D341Med (cell line): ENCODE results near the gene KIF18B.
A peak's percentile ranks its signal among the peaks of the same experiment; 100 is the strongest.

ENCODE experiments used
- DNase-seq: peaks from one replicate; pipeline ENCODE4 v3.0.0; 2012; ENCODE audit warnings: low spot score

The KIF18B gene

DNA sequence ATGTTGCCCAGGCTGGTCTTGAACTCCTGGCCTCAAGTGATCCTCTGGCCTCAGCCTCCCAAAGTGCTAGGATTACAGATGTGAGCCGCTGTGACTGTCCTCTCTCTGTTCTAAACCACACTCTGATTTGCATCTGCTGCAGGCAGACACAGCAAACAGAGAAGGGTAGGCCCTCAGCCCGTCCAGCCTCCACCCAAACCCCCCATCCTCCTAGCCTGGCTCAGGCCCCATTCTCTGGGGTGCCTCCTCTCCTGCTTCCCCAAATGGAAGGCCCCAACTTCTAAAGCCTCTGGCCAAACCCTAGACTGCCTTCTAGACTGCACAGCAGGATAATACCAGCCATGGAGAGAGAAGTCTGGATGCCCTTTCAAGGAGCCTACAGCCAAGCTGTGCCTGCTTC is 28.2 kb downstream of the KIF18B start:
- DNase-seq: peak; percentile 32

DNA sequence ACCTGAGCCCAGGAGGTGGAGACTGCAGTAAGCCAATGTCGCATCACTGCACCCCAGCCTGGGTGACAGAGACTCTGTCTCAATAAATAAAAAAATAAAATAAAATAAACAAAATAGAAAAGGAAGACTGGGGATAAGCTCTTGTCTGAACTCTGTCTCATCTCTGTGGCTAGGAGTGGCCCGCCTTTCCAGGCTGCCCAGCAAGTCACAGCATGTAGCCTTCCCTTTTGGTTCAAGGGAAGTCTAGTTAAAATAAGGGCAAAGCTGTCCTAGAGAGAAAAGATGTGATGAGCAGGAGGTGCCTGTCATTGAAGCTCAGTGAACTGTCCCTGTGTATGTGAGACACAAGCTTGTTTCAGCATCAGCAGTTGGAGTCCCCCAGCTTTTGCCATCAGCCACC is 29.6 kb downstream of the KIF18B start:
- no peak for DNase-seq

DNA sequence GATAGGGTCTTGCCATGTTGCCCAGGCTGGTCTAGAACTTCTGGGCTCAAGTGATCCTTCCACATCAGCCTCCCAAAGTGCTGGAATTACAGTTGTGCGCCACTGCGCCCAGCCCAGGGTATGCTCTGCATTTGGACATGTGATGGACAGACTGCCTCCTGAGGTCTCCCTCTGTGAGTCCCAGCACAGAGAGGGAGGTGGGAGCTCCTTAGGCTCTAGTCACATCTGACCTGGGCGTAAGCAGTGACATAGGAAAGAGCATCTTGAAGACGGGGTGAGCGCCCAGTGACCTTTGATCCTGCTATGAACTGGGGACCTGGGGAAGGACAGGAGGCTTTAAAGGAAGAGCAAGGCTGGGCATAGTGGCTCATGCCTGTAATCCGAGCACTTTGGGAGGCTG is 30.1 kb downstream of the KIF18B start:
- DNase-seq: no peak

DNA sequence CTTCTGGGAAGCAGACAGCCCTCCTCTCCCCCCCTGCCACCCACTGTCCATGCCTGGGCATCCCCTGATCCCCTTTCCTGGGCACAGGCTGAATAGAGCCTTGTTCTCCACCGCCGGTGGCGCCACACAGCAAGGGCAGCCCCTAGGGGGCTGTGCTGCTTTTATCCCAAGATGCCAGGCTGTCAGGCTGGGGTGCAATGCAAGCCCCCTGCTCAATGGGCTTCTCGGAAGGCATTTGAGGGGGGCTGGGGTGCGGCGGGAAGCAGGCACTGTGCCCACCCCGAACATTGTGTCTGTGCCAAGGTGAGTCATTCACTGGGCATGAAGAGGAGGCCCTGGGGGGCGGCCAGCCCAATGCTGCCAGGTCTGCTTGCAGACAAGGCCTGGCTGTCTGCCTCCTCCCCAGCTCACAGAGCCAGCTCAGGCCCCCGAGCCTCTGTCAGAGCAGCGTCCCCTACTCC is 30.8 kb downstream of the KIF18B start:
- DNase-seq: peak; percentile 50

DNA sequence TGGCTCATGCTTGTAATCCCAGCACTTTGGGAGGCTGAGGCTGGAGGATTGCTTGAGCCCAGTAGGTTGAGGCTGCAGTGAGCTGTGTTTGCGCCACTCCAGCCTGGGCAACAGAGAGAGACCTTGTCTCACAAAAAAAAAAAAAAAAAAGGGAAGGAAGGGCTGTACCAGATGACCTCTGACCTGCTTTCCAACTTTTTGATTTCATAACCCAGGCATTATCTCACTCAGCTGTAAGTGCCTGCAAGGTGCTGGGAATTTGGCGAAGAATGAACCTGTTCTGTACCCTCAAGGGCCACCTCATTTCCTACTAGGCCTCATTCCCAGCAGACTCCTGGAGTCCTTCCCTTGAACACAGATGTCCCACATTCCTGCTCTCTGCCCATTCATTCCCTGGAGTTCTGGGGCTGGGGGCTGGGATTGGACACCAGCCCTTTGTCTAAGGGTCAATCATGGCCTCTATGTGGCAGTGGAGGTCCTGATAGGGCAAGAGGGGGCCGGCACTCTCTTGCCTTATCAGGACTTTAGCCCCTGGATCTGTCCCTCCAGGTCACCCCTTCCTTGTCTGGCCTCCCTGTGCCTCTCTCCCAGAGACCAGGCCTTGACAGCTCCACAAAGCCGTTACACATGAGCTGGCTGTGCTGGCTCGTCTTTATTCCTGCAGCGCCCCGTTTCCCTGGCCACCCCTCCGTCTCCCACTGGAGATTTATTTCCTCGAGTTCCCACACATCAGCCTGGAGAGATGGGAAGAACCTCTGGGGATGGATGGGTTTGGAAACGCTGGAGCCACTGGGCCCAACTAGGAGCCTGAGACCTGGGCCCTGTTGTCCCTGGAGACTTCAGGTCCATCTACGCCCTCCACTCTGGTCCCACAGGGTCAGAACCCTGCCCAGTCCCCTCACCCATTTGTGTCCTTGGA is 31.5 kb downstream of the KIF18B start:
- DNase-seq: no peak

DNA sequence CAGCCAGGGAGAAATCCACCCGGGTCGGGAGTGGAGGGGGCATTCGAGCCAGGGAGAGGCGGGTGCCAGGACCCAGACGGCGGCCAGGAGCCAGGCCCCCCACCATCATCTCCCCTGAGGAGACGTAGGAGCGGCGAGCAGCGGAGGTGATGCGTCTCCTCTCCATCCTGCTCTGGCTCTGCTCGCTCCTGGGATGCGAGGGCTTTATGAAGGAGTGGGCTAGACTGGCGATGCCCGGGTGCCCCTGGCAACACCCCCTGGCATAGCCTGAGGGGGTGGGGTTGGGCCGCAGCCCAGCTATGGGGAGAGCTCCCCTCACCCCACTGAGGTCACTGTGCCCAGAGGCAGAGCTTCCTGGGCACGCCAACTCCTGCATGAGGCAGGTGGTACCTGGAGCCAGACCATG is 32.2 kb downstream of the KIF18B start, which contains the start of gene GFAP:
GFAP (minus strand) TSS at position 180 of the 406 bp plus-strand sequence; CDS start at position 166, 14 bp downstream.
- DNase-seq: peak; percentile 37

DNA sequence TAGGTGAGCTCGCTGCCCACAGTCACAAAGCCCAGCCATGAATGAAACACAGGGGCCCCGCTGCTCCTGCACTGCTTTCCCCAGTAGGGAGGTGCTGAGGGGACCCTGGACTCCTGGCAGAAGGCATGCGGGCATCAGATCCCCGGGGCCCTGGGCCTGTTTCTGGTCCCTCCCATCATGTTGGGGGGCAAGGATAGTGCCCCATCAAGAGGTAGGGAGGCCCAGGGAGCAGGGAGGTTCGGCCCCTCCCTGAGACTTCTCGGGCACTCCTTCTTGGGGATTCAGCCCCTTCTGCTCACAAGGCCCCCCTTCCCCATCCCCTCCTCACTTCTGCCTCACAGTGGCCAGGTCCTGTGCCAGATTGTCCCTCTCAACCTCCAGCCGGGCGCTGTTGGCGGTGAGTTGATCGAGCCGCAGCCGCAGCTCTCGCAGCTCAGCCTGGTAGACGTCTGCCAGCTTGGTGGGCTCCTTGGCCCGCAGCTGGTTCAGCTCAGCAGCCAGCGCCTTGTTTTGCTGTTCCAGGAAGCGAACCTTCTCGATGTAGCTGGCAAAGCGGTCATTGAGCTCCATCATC is 32.8 kb downstream of the KIF18B start:
- DNase-seq: peak; percentile 37

DNA sequence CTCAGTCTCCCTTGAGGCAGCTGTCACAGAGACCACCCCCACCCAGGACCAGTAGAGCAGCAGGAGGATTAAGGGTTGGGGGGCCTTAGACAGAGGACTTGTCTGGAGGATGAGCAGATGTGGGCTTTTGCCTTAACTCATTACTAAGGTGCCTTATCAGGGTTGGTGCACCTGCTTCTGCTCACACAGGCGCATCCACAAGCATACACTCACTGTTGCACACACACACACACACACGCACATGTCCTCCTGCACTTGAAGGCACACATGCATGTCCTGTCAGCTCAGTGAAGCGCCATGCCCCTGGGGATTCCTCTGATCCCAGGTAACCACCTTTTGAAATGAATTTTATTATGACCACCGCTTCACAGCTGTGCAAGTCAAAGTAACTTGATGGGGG is 33.4 kb downstream of the KIF18B start:
- DNase-seq: peak; percentile 38

DNA sequence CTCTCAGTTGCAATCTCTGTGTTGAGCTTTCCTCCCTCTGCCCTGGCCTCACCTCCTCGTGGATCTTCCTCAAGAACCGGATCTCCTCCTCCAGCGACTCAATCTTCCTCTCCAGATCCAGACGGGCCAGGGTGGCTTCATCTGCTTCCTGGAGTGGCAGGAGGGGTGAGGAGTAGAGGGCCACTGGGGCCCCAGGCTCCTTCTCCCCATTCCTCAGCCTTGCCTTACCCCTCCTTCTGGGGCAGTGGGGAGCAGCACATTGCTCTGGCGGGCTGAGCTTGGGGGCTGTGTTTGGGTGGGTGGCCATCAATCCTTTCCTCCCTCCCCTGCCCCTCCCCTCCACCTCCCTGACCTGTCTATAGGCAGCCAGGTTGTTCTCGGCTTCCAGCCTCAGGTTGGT is 33.9 kb downstream of the KIF18B start:
- no peak for DNase-seq

DNA sequence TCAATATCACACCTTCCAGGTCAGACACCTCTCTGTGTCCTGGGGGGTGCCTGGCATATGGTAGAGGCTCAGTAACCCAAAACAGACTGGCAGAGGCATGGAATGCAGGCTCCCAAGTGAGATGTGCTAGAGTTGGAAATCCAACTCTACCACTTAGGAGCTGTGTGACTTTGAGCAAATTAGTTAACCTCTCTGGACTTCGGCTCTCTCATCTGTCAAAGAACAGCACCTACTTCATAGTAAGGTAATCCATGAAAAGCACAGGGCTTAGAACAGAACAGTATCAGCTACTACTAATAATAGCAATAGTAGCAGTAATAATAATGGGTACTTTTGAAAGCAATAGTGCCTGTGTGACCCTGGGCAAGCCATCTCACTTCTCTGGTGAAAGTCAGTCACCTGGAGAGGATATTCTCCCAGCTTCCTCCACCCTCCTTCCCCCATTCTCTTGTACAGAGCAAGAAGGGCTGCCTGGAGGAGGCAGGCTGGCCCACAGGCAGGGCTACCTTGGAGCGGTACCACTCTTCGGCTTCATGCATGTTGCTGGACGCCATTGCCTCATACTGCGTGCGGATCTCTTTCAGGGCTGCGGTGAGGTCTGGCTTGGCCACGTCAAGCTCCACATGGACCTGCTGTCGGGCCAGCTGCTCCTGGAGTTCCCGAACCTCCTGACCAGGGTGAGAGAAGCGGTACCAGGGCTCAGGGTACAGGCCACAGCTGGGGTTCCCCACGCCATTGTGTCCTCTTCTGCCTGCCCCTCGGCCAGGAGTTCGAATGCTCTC is 34.6 kb downstream of the KIF18B start:
- DNase-seq: no peak

DNA sequence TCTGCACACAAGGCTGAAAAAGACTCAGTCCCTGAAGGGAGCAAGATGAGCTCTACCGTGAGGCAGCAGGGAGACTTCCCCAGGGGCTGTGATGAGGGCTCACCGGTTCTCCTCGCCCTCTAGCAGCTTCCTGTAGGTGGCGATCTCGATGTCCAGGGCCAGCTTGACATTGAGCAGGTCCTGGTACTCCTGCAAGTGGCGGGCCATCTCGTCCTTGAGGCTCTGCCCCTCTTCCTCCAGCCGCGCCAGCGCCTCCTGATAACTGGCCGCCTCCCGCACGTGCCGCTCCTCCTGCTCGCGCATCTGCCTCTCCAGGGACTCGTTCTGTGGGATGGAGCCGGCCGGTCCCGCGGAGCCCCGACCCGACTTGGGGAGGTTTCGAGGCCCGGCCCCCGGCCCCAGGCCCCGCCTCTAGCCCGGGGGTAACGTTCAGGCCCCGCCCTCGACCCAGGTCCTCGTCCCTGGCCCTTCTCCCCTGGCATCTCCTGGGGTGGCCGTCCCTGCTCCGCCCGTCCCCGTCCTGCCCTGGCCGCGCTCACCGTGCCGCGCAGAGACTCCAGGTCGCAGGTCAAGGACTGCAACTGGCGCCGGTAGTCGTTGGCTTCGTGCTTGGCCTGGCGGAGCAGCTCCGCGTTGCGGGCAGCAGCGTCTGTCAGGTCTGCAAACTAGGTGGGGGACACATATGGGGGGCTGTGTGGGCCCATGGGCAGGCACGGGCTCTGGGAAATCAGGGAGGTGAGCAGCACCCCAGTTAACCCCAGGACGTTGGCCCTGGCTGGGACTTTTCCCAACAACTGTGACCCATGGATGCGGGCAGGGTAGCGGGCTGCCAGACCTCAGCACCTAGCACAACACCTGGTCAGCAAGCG is 36.2 kb downstream of the KIF18B start:
- peak; percentile 78 for DNase-seq

DNA sequence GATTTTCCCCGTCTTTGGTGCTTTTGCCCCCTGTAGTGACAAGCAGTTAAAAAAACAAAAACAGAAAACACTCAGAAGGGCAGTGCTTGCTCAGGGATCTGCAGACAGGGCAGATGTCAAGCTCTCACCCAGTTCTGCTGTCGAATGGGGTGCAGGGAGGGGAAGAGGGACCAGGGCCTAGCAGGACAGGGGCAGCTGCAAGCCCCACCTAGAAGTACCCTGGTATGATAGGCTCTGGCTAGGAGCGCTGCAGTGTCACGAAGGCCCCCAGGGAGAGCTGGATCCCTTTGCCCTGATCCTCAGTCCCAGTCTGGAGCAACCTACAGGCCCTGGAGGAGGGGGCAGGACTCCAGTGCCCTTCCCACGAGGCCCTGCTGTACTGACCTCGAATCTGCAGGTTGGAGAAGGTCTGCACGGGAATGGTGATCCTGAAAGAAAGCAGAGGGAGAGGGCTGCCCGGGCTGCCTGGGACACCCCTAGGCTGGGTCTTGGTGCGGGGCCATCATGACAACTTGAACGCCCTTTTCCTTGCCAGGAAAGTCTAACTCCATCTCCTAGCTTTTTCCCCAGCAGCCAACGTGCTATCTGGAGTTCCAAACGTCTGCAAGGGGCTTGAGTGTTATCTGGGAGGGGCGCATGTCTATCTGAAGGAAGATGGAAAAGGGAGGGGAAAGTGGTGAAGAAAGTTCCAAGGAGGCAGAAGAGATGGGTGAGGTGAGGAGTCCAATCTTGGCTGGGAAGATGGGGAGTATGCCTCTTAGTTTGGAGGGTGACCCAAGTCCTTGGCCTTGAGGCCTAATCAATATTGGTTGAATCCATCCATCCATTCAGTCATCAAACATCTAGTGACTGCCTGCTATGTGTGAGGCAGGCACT is 37.1 kb downstream of the KIF18B start:
- DNase-seq: peak; percentile 44

DNA sequence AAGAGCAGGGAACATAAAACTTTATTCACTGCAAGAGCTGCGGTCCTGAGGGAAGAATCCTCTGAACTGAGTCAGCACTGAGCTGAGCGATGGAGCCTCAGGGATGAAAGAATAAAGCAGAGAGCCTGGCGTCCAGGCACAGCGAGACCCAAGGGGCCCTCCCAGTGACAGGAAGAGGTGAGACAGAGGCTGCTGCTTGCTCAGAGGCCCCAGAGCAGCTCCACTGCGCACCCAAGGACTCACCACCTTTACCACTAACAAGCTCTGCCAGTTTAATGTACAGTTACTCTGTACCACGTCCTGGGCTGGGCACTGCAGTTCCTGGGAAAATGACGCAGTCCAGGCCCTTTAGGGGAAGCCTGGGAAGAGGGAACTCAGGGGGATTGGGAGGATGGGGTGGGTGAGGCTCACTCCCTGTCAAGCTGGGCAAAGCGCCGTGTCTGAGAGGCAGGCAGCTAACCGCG is 37.9 kb downstream of the KIF18B start:
- DNase-seq: peak; percentile 39

DNA sequence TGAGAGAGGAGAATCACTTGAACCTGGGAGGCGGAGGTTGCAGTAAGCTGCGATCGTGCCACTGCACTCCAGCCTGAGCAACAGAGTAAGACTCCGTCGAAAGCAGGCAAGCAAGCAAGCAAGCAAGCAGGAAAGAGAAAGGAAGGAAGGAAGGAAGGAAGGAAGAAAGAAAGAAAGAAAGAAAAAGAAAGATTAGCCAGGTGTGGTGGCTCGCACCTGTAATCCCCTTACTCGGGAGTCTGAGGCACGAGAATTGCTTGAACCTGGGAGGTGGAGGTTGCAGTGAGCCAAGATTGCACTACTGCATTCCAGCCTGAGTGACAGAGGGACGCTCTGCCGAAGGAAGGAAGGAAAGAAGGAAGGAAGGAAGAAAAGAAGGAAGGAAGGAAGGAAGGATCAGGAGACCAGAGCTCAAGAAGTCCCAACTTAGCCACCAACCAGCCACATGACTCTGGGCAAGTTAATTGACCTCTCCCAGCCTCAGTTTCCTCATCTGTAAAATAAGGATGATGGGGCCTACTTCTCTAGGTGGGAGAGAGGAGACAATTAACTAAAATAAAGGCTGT is 38.7 kb downstream of the KIF18B start:
- no peak for DNase-seq

DNA sequence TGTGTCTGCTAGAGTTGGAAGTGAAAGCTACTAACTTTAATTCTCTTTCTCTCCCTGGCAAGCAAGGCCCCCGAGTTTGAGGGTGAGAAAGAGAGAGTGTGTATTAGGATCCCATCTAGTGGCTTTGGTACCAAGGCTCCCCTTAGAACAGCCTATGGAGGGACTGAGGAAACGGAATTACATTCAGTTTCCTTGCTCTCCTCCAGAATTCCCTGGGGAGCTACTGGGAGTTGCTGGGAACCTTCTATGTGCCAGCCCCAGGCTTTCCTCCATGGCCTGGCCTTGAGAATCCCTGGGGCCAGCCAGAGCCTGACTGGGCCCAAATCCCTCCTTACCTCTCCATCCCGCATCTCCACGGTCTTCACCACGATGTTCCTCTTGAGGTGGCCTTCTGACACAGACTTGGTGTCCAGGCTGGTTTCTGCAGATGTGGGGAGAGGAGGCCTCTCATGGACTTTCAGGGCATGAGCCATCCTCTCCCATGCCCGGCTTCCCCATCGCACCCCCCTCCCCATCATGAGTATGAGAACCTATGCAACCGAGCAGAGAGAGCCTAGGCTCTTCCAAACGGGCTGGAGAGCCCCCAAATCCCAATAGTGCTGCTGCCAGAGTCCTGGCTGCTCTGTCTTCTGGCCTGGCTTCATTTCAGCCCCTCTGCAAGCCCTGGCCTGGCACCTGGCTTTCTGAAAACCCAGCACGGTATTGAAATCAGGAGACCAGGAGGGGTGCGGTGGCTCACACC is 39.7 kb downstream of the KIF18B start:
- DNase-seq: no peak

DNA sequence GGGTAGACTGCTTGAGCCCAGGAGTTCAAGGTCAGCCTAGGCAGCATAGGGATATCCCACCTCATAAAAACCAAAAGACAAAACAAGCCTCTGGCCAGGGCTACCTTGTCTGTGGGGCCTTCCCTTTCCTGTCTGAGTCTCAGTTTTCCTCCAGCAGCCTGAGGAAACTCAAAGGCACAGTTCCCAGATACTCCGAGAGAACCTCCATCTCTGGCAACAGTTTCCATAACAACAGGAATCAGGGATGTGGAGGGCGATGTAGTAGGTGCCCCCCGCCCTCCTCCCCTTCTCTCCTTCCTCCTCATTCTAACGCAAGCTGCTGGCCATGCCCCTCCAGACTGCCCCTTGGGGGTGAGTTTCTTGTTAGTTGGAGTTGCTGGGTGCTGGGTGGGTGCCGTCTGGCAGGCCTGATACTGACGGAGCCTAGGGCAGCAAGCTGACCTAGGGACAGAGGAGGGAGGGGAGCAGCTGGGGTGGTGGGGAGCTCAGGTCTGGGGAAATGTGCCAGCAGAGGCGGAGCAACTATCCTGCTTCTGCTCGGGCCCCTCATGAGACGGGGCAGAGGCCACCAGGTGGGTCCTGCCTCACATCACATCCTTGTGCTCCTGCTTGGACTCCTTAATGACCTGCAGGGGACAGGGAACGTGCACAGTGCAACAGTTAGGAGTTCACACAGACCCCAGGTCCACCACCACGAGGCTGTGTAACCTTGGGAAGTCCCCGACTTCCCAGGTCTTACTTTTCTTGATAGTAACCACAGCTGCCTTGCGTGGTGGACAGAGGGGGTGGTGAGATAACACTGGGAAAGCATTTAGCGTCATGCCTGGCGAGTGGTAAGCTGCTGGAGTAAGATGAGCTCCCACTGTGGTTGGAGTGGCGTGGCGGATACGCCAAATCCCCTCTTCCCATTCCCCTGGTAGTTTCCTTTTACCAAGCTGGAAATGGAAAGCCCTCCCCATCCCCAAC is 40.5 kb downstream of the KIF18B start:
- DNase-seq: no peak

DNA sequence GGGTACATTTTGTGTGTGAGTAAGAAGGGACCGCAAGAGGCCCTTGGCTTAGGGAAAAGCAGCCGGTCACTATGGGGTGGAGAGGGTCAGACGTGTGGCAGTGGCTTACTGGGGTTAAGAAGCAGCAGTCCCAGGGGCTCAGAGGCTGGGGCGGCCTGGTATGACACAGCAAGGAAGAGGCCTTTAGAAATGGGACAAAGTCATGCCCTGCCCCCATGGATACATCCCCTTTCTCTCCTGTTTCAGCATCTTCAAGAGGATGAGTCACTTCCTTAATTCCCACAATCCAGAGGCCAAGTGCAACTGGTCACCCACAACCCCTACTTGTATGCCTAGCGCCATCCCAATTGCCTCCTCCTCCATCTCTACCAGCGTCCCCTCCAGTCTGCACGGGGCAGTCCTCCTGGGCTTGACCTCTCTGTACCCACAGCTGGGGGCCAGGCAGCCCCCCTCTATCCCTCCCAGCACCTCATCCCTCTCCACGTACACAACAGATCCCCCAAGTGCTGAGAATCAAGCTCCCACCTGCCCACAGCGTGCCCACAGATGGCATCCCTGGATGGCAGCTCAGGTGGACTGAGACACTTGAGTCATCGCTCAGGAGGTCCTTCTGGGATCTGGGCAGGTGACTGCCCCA is 41.4 kb downstream of the KIF18B start:
- DNase-seq: no peak
